Calu3 (cell line): ENCODE measurements around the gene SASS6. TPM values are rescaled to one million over a fixed set of nuclear protein-coding genes. Genes with fewer than 3 reads are reported as not detected.

Source experiments
- BruUV-seq: library from RNA; stranded (reverse); fragments of 400-500 nt; replicated peaks from 2 replicates; lab custom pipeline; 2021; lab: Mats Ljungman, UMichigan
- CTCF ChIA-PET: fragments of 300-600 bp; sonication (Branson Sonifier 250); formaldehyde crosslinking; loops from one replicate; lab custom pipeline; 2022; ENCODE audit warnings: antibody characterized with exemption; lab: Charles Lee
- DNase-seq: peaks from one replicate; pipeline ENCODE4 v3.0.0; 2022
- H3K27ac Mint-ChIP-seq: one replicate; pipeline ENCODE4 v1.8.0; 2022; ENCODE audit warnings: mixed read lengths; ENCODE audit not compliant: unreplicated experiment
- H3K27me3 Mint-ChIP-seq: one replicate; pipeline ENCODE4 v1.8.0; 2022; ENCODE audit warnings: mixed read lengths; ENCODE audit not compliant: unreplicated experiment
- H3K36me3 Mint-ChIP-seq: one replicate; pipeline ENCODE4 v1.8.0; 2022; ENCODE audit warnings: mild to moderate bottlenecking, moderate library complexity, mixed read lengths; ENCODE audit not compliant: insufficient read depth, unreplicated experiment
- H3K4me1 Mint-ChIP-seq: one replicate; pipeline ENCODE4 v1.8.0; 2022; ENCODE audit warnings: mild to moderate bottlenecking, low read depth, mixed read lengths; ENCODE audit not compliant: unreplicated experiment
- H3K4me3 Mint-ChIP-seq: one replicate; pipeline ENCODE4 v1.8.0; 2022; ENCODE audit warnings: mild to moderate bottlenecking, low read depth, moderate library complexity, mixed read lengths; ENCODE audit not compliant: unreplicated experiment
- H3K9me3 Mint-ChIP-seq: one replicate; pipeline ENCODE4 v1.8.0; 2022; ENCODE audit warnings: low read depth, mixed read lengths; ENCODE audit not compliant: unreplicated experiment
- CTCF ChIP-seq: fragments of 200-600 bp; IDR thresholded peaks from one replicate; pipeline ENCODE4 v1.8.0; 2022; ENCODE audit warnings: antibody characterized with exemption; ENCODE audit not compliant: unreplicated experiment
- intact Hi-C: fragments of 100-400 bp; cut with micrococcal nuclease; formaldehyde crosslinking; loops from one replicate; pipeline ENCODE4 v1.10.0; 2022; ENCODE audit not compliant: unreplicated experiment
- total RNA-seq: library from RNA; stranded (reverse); gene quantifications from 2 replicates; pipeline ENCODE4 v1.2.3, GENCODE V29; 2022

Gene SASS6
- total RNA-seq, 1 experiment from 2014 or later, result 8.2 TPM

GRCh38 chr1:100145116-100145515 lies 12.4 kb upstream of the SASS6 start:
- CTCF ChIA-PET, result no interaction called here
- no TSS peak for BruUV-seq
- Mint-ChIP-seq H3K9me3 (no peaks in the 10 kb centered on the region), H3K4me1 (no peaks in the 10 kb centered on the region), H3K36me3 (peaks cover 12% of the 10 kb centered on the region), H3K27me3 (no peaks in the 10 kb centered on the region), H3K27ac (peak overlapping the region; percentile 28), H3K4me3 (no peak overlapping the region)
- DNase-seq, result no peak
- no peak for TF ChIP-seq CTCF
- intact Hi-C loops, result no loop called here

DNA sequence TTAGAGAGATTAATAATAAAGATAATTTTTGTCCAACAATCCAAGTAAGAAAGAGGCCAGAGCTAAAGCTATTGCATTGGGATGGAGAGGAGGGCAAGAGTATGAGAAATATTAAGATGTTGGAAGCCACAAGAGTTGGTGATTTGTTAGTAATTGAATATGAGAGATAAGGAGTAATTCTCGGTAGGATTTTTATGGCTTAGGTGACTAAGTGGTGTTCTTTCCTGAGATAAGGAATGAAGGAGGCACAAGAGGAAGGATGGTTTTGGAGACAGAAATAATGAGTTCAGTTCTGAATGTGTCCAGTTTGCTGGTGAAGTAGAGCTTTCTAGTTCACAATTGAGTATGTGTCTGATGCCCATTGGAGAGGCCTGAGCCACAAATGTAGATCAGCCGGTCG lies 9.6 kb upstream of the SASS6 start:
- intact Hi-C loops, result no loop called here
- BruUV-seq, result no TSS peak

DNA sequence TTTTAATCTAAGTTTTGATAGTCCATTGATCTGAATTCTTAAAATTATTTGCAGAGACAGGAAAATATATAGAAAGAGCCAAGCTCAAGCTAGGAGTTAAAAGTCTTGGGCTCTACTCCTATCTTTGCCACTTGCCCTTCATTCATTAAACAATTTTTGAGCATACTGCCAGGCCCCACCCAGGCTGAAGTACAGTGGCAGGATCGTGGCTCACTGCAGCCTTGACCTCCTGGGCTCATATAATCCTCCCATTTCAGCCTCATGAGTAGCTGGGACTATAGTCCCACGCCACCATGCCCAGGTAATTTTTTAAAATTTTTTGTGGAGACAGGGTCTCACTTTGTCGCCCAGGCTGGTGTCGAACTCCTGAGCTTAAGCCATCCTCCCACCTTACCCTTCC lies 8.5 kb upstream of the SASS6 start:
- Mint-ChIP-seq H3K9me3 (no peaks in the 10 kb centered on the region), H3K36me3 (peaks cover 8% of the 10 kb centered on the region), H3K4me3 (no peak overlapping the region), H3K27ac (no peak overlapping the region), H3K27me3 (no peaks in the 10 kb centered on the region), H3K4me1 (no peaks in the 10 kb centered on the region)
- no peak for DNase-seq
- CTCF ChIA-PET, result no interaction called here
- no peak for TF ChIP-seq CTCF
- intact Hi-C loops, result no loop called here
- no TSS peak for BruUV-seq

More for the DNA sequence above, 9.6 kb upstream of the SASS6 start:
- H3K4me1 Mint-ChIP-seq, result no peaks in the 10 kb centered on the region
- DNase-seq, result no peak
- no peaks in the 10 kb centered on the region for H3K27me3 Mint-ChIP-seq
- CTCF ChIA-PET, result interaction anchor here (0.5 kb wide), 1 partner anchor 544 kb away, joined by 5 read pairs; no protein-coding TSS in a partner anchor
- no peak for TF ChIP-seq CTCF
- peaks cover 8% of the 10 kb centered on the region for H3K36me3 Mint-ChIP-seq
- H3K27ac Mint-ChIP-seq, result no peak overlapping the region
- no peaks in the 10 kb centered on the region for H3K9me3 Mint-ChIP-seq
- no peak overlapping the region for H3K4me3 Mint-ChIP-seq

DNA sequence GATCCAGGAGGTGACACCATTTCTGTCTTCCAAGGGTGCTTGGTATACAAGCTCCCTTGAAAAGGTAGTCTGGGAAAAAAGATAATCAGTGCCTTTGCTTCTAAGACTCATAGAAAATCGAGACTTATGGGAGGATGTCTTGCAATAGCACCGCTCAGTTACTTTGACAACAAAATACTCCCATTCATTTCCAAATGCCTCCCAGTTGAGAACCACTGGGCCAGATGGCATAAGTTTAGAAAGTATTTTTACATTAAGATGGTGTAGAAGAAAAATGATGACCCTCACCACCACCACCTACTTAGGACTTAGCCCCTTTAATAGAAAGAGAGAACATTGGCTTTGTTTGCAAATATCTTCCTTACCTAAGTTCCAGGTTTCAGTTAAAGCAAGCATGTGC lies 4.9 kb upstream of the SASS6 start:
- CTCF ChIA-PET, result no interaction called here
- Mint-ChIP-seq H3K9me3 (no peaks in the 10 kb centered on the region), H3K4me3 (no peak overlapping the region), H3K4me1 (peaks cover 8% of the 10 kb centered on the region), H3K27ac (no peak overlapping the region), H3K36me3 (peaks cover 24% of the 10 kb centered on the region), H3K27me3 (no peaks in the 10 kb centered on the region)
- no peak for DNase-seq
- intact Hi-C loops, result loop anchor here (10.0 kb wide), 1 partner anchor 317 kb away; no protein-coding TSS in a partner anchor
- no TSS peak for BruUV-seq
- no peak for TF ChIP-seq CTCF
